ENCODE measurements around the gene COQ5. TPM values are rescaled to one million over a fixed set of nuclear protein-coding genes. Genes with fewer than 3 reads are reported as not detected.

Gene COQ5
- total RNA-seq, 4 donors from 2014 or later = 16.5 to 19.2 (median 18.3) TPM

- no peak for TF ChIP-seq POLR2A (IDR thresholded peaks at IDR 0.05)
- TF ChIP-seq CTCF (IDR thresholded peaks at IDR 0.05) = no peak
- 91 to 94% methylated on average over 2 of the region's 2 CpGs for WGBS, 2 donors
- no peak for DNase-seq (ENCODE audit: low spot score in 2 of 2)
- intact Hi-C loops (cut with DNase I; ENCODE audit: low total_unique reads) = no loop called here
- H3K4me3 ChIP-seq (ENCODE audit: low read depth, poor library complexity, severe bottlenecking) = no peak overlapping the region
These were observed 28.6 kb upstream of the COQ5 start for GRCh38 chr12:120557589-120557988.

GRCh38 chr12:120554678-120555077 lies 25.7 kb upstream of the COQ5 start:
- DNase-seq (ENCODE audit: low spot score in 2 of 2) = peak in 1 of 2 donors; percentile 26
- intact Hi-C loops (cut with DNase I; ENCODE audit: low total_unique reads) = no loop called here
- no peak overlapping the region for H3K4me3 ChIP-seq (ENCODE audit: low read depth, poor library complexity, severe bottlenecking)
- 78 to 92% methylated on average over 1 of the region's 1 CpG for WGBS, 2 donors
- no peak for TF ChIP-seq POLR2A (IDR thresholded peaks at IDR 0.05)
- no peak for TF ChIP-seq CTCF (IDR thresholded peaks at IDR 0.05)

GRCh38 chr12:120546050-120546386 lies 17.1 kb upstream of the COQ5 start:
- TF ChIP-seq CTCF (IDR thresholded peaks at IDR 0.05) = no peak
- TF ChIP-seq POLR2A (IDR thresholded peaks at IDR 0.05) = no peak
- 74 to 79% methylated on average over 3 of the region's 3 CpGs for WGBS, 2 donors
- DNase-seq (ENCODE audit: low spot score in 2 of 2) = no peak
- intact Hi-C loops (cut with DNase I; ENCODE audit: low total_unique reads) = no loop called here
- no peak overlapping the region for H3K4me3 ChIP-seq (ENCODE audit: low read depth, poor library complexity, severe bottlenecking)

- no peak for DNase-seq (ENCODE audit: low spot score in 2 of 2)
- no peak for TF ChIP-seq CTCF (IDR thresholded peaks at IDR 0.05)
- TF ChIP-seq POLR2A (IDR thresholded peaks at IDR 0.05) = no peak
- 83 to 86% methylated on average over 3 of the region's 3 CpGs for WGBS, 2 donors
- no peak overlapping the region for H3K4me3 ChIP-seq (ENCODE audit: low read depth, poor library complexity, severe bottlenecking)
- intact Hi-C loops (cut with DNase I; ENCODE audit: low total_unique reads) = no loop called here
These were observed 15.7 kb upstream of the COQ5 start for GRCh38 chr12:120544691-120545090.

GRCh38 chr12:120542166-120542565 lies 13.2 kb upstream of the COQ5 start:
- 95 to 99% methylated on average over 5 of the region's 5 CpGs for WGBS, 2 donors

More at GRCh38 chr12:120542166-120542565, 13.2 kb upstream of the COQ5 start:
- intact Hi-C loops (cut with DNase I; ENCODE audit: low total_unique reads) = no loop called here
- no peak for DNase-seq (ENCODE audit: low spot score in 2 of 2)
- no peak for TF ChIP-seq CTCF (IDR thresholded peaks at IDR 0.05)
- TF ChIP-seq POLR2A (IDR thresholded peaks at IDR 0.05) = no peak
- no peak overlapping the region for H3K4me3 ChIP-seq (ENCODE audit: low read depth, poor library complexity, severe bottlenecking)

All from lower leg skin (tissue), 4 donors.